CD4-positive, CD25-positive, alpha-beta regulatory T cell (primary cell): ENCODE results near the gene IFNG-AS1. TPM values are rescaled to one million over a fixed set of nuclear protein-coding genes. Genes with fewer than 3 reads are reported as not detected.
A peak's percentile ranks its signal among the peaks of the same experiment; 100 is the strongest.

Source experiments
- ATAC-seq, 2 donors: fragments of 150-1000 bp; cut with Tn5 transposase; one replicate each; pipeline ENCODE4 v1.10.0; 2021; ENCODE audit warnings: low read depth in 2 of 2, moderate number of reproducible peaks in 2 of 2, moderate library complexity in 1 of 2
- DNase-seq, 3 donors: peaks; one replicate each; pipeline versions ENCODE4 v3.0.0 to v3.0.0-alpha.2; 2012 to 2022; ENCODE audit warnings: mixed read lengths in 1 of 3
- H3K27ac ChIP-seq: one replicate; pipeline ENCODE4 v1.7.0; 2013; ENCODE audit warnings: mild to moderate bottlenecking, low read length; ENCODE audit not compliant: insufficient read depth, poor library complexity, severe bottlenecking
- H3K27me3 ChIP-seq: one replicate; pipeline ENCODE4 v1.7.0; 2013; ENCODE audit warnings: low read length; ENCODE audit not compliant: control insufficient read depth, insufficient read depth
- H3K36me3 ChIP-seq: one replicate; pipeline ENCODE4 v1.7.0; 2013; ENCODE audit warnings: mild to moderate bottlenecking, low read length, moderate library complexity; ENCODE audit not compliant: control insufficient read depth, insufficient read depth
- H3K4me1 ChIP-seq: 2 replicates; pipeline ENCODE4 v1.7.0; 2013; ENCODE audit warnings: mild to moderate bottlenecking, low read length; ENCODE audit not compliant: insufficient read depth, control insufficient read depth, poor library complexity, severe bottlenecking
- H3K4me3 ChIP-seq: one replicate; pipeline ENCODE4 v1.7.0; 2013; ENCODE audit warnings: low read depth, mild to moderate bottlenecking, low read length, moderate library complexity
- H3K9me3 ChIP-seq, 2 experiments: 1 replicate in 1 of 2; 2 replicates in 1 of 2; pipeline ENCODE4 v1.7.0; 2013; ENCODE audit warnings: low read length in 2 of 2, mild to moderate bottlenecking in 1 of 2, moderate library complexity in 1 of 2; ENCODE audit not compliant: control insufficient read depth in 2 of 2
- H3K27ac Mint-ChIP-seq, 3 donors: one replicate each; pipeline ENCODE4 v1.8.0; 2020 to 2022; ENCODE audit warnings: mild to moderate bottlenecking in 3 of 3, mixed read lengths in 3 of 3, moderate library complexity in 2 of 3
- H3K27me3 Mint-ChIP-seq: one replicate; pipeline ENCODE4 v1.8.0; 2022; ENCODE audit warnings: mild to moderate bottlenecking, mixed read lengths
- H3K36me3 Mint-ChIP-seq: one replicate; pipeline ENCODE4 v1.8.0; 2020; ENCODE audit warnings: mixed read lengths
- H3K4me1 Mint-ChIP-seq, 4 donors: one replicate each; pipeline ENCODE4 v1.8.0; 2020 to 2022; ENCODE audit warnings: mixed read lengths in 4 of 4, mild to moderate bottlenecking in 1 of 4
- H3K4me3 Mint-ChIP-seq, 4 donors: one replicate each; pipeline ENCODE4 v1.8.0; 2020 to 2022; ENCODE audit warnings: mild to moderate bottlenecking in 4 of 4, mixed read lengths in 4 of 4, moderate library complexity in 3 of 4
- H3K9me3 Mint-ChIP-seq, 7 donors: one replicate each; pipeline ENCODE4 v1.8.0; 2020 to 2022; ENCODE audit warnings: mixed read lengths in 7 of 7, mild to moderate bottlenecking in 3 of 7, moderate library complexity in 2 of 7
- polyA plus RNA-seq, 4 donors: library from polyadenylated mRNA; unstranded; fragments of 300-500 nt; fragmentation: Illumina TruSeq; gene quantifications; one replicate each; pipeline ENCODE4 v1.2.3, GENCODE V29; 2021
- total RNA-seq: library from RNA; stranded (reverse); gene quantifications from one replicate; pipeline ENCODE4 v1.2.3, GENCODE V29; 2022

IFNG-AS1 gene
- total RNA-seq = 9.3 TPM
- polyA plus RNA-seq = 1 to 10 TPM in 3 of 4 donors, under 1 TPM in 1; 0.24 to 3.9 (median 2.1) TPM

DNA sequence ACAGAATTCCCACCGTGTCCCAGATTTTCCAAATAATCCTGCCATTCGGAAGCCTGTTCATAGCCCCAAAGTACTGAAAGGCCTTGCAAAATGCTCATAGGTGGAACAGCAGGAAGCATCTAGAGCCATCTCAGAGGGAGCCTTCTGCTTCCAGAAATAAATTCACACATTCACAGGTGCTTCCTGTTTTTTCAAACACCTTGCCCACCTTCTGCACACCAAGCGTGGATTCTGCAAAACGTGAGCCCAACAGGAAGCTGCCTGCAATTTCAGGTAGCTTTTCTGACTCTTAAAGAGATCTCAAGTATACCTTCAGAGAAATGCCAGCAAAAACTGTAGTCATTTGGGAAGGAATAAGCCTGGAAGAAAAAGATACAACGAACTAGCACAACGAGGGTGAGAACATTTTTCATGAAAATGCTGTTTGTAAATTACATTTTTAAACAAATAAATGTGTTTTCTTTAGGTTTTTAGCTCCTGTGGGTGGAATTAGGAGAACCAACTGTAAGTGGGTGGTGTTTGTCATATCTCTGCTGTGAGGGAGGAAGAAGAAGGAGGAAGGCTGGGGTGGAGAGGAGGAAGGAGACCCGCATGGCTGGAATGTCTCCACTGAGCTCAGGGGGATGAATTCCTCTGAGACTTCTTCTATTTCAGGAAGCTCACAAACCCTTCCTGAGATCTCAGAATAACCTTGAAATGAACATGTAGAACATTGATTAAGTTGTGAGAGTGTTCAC lies at the start of gene IFNG-AS1:
TSS of gene IFNG-AS1 (plus strand) at position 264 of the 737 bp plus-strand sequence.
- Mint-ChIP-seq H3K9me3 (peaks cover 0 to 7% (median 0%) of the 10 kb centered on the region in 7 donors), H3K4me3 (peak within 1 kb of the TSS; percentile 49 to 87 (median 80)), H3K4me1 (peaks cover 8 to 34% (median 15%) of the 10 kb centered on the region in 4 donors), H3K36me3 (no peaks in the 10 kb centered on the region), H3K27me3 (peaks cover 11% of the 10 kb centered on the region), H3K27ac (peak within 1 kb of the TSS; percentile 54 to 68 (median 67))
- ATAC-seq = peak in 1 of 2 donors; percentile 40
- no peaks in the 10 kb centered on the region for H3K36me3 ChIP-seq
- H3K27me3 ChIP-seq = peaks cover 2% of the 10 kb centered on the region
- peak in 2 of 3 donors; percentile 9 to 50 for DNase-seq
- H3K4me3 ChIP-seq = peak within 1 kb of the TSS; percentile 49
- no peak within 1 kb of the TSS for H3K27ac ChIP-seq
- H3K4me1 ChIP-seq = peaks cover 22% of the 10 kb centered on the region
- H3K9me3 ChIP-seq = no peaks in the 10 kb centered on the region

DNA sequence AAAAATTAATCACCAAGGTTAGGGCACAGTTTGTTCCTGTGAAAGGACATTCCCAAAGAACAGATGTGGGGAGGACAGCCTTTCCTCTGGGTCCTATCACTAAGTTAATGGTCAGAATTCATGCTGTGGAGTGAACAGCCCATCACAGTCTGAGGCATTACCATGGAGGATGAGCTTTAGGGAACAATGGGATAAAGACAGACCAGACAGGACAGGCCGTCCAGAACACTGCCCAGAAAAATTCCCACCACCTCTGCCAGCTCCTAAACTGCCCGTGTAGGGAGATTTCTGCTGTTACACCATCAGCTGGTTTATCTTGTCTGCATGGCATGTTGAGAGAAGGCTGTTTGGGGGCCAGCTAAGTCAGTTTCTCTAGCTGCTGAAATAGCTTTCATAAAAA lies 49.6 kb upstream of the IFNG-AS1 start:
- no peaks in the 10 kb centered on the region for H3K36me3 ChIP-seq
- Mint-ChIP-seq H3K36me3 (no peaks in the 10 kb centered on the region), H3K27me3 (peaks cover 15% of the 10 kb centered on the region), H3K4me1 (peaks cover 0 to 2% (median under 1%) of the 10 kb centered on the region in 4 donors), H3K4me3 (no peak overlapping the region), H3K27ac (no peak overlapping the region), H3K9me3 (peaks cover 0 to 1% (median 0%) of the 10 kb centered on the region in 7 donors)
- H3K4me1 ChIP-seq = no peaks in the 10 kb centered on the region
- H3K9me3 ChIP-seq = no peaks in the 10 kb centered on the region
- no peak for ATAC-seq
- H3K27ac ChIP-seq = no peak overlapping the region
- H3K4me3 ChIP-seq = no peak overlapping the region
- no peaks in the 10 kb centered on the region for H3K27me3 ChIP-seq
- DNase-seq = no peak

DNA sequence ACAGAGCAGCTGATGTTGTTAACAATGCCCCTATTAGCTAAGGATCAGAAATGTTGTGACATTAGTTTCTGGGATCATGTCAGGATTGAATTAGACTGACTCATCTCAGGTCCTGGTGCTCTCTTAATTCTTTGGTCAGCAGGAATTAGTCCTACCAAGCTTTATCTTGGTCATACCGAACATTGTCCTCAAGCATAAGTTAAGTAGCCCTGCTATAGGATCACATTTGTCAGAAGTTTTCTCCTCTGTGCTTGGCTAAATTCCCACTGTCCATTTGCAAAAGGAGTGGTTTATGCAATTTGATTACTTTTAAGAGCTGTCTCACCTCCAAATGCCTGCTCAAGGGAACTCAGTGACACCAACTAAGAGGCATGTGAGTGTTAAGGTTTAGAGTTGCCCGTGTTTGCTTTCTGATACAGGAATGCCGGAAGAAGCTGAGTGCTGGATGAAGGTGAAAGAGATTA lies 48.4 kb upstream of the IFNG-AS1 start:
- no peaks in the 10 kb centered on the region for H3K36me3 ChIP-seq
- no peak for ATAC-seq
- H3K9me3 ChIP-seq = no peaks in the 10 kb centered on the region
- H3K4me1 ChIP-seq = no peaks in the 10 kb centered on the region
- DNase-seq = no peak
- Mint-ChIP-seq H3K4me1 (peaks cover 0 to 2% (median under 1%) of the 10 kb centered on the region in 4 donors), H3K36me3 (no peaks in the 10 kb centered on the region), H3K4me3 (no peak overlapping the region), H3K27me3 (peaks cover 19% of the 10 kb centered on the region), H3K9me3 (no peaks in the 10 kb centered on the region), H3K27ac (peak overlapping the region in 1 of 3 donors; percentile 8)
- no peak overlapping the region for H3K27ac ChIP-seq
- no peak overlapping the region for H3K4me3 ChIP-seq
- H3K27me3 ChIP-seq = no peaks in the 10 kb centered on the region

DNA sequence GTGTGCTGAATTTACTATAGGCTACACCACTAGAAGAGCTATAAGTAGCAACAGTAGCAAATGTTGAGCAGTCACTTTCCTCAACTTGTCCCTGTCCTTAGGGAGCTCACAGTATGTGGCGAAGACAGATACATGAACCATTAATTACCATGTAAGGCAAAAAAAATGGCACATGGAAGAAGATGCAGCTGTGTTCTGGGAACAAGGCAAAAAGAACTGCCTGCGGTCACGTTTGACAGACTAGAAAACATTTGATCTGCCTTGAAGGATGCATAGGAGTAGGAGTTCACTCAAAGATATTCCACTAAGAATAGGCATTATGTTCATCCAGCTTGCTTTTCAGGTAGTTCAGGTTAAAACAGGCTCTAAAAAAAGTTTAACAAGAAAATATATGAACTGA lies 46.5 kb upstream of the IFNG-AS1 start:
- Mint-ChIP-seq H3K27me3 (peaks cover 19% of the 10 kb centered on the region), H3K4me3 (no peak overlapping the region), H3K4me1 (peaks cover 0 to 2% (median under 1%) of the 10 kb centered on the region in 4 donors), H3K27ac (no peak overlapping the region), H3K36me3 (no peaks in the 10 kb centered on the region), H3K9me3 (no peaks in the 10 kb centered on the region)
- Histone ChIP-seq H3K4me3 (no peak overlapping the region), H3K4me1 (no peaks in the 10 kb centered on the region), H3K27ac (no peak overlapping the region), H3K27me3 (no peaks in the 10 kb centered on the region), H3K36me3 (no peaks in the 10 kb centered on the region), H3K9me3 (no peaks in the 10 kb centered on the region)
- no peak for DNase-seq
- no peak for ATAC-seq

DNA sequence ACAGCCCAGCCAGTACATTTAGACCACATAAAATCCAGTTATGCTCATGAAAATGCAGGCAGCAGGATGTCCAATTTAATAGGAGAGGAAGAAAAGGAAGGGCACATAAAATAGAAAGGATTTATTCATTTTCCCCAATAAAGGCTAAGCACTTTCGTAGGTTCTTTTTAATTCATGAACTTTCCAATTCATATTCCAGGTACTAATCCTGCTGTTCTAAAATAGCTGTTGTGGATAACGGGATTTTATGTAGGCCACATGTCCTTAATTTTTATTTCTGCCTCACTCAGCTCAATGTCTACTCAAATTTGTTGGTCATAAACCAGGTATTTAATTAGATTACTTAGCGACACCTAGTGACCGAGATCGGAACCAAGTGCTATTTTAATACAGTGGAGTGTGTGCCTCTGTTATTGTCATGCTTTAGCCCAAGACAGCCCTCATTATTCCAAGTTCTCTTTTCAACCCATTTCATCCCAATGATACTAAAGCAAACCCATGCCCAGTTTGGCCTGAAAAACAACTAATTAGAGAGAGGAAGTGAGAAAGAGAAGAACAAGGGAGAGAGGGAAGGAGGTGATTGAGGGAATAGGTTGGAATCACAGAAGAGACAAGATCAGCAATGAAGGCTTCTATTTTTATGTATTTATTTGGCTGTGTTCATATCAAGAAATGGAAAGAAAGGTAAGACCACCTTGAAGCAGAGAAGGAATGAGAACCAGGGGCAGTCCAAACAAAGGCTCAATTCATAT lies 45.9 kb upstream of the IFNG-AS1 start:
- Histone ChIP-seq H3K27ac (no peak overlapping the region), H3K9me3 (no peaks in the 10 kb centered on the region), H3K36me3 (no peaks in the 10 kb centered on the region), H3K4me3 (no peak overlapping the region), H3K27me3 (no peaks in the 10 kb centered on the region), H3K4me1 (no peaks in the 10 kb centered on the region)
- H3K9me3 Mint-ChIP-seq = no peaks in the 10 kb centered on the region
- DNase-seq (peak; percentile 38 to 69 (median 66)), ATAC-seq (peak; percentile 75 to 86)
- no peak overlapping the region for H3K4me3 Mint-ChIP-seq
- H3K27me3 Mint-ChIP-seq = peaks cover 19% of the 10 kb centered on the region
- no peaks in the 10 kb centered on the region for H3K36me3 Mint-ChIP-seq
- no peak overlapping the region for H3K27ac Mint-ChIP-seq
- peaks cover 0 to 2% (median under 1%) of the 10 kb centered on the region in 4 donors for H3K4me1 Mint-ChIP-seq

DNA sequence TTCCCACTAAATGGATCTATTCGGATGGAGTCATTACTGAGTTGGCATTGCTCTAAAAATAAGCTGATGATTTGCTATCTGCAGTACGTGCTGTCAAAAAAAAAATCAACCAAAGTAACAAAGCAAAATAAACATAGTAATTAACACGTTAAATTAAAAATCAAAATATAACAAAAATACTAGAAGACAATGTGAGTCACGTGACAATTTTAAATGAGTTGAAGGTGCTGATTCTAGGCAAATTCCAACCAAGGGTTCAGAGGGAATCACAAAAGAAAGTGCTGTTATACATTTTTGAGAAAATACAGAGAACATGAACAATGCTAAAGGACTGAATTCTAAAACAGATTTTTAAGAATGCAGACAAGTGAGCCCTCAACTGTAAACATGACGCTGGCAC lies 45.2 kb upstream of the IFNG-AS1 start:
- H3K27ac Mint-ChIP-seq = no peak overlapping the region
- Histone ChIP-seq H3K36me3 (no peaks in the 10 kb centered on the region), H3K27me3 (no peaks in the 10 kb centered on the region), H3K4me3 (no peak overlapping the region), H3K27ac (no peak overlapping the region), H3K4me1 (no peaks in the 10 kb centered on the region), H3K9me3 (no peaks in the 10 kb centered on the region)
- DNase-seq = no peak
- no peak overlapping the region for H3K4me3 Mint-ChIP-seq
- peaks cover 0 to 2% (median under 1%) of the 10 kb centered on the region in 4 donors for H3K4me1 Mint-ChIP-seq
- H3K36me3 Mint-ChIP-seq = no peaks in the 10 kb centered on the region
- no peaks in the 10 kb centered on the region for H3K9me3 Mint-ChIP-seq
- H3K27me3 Mint-ChIP-seq = peaks cover 19% of the 10 kb centered on the region
- ATAC-seq = no peak

DNA sequence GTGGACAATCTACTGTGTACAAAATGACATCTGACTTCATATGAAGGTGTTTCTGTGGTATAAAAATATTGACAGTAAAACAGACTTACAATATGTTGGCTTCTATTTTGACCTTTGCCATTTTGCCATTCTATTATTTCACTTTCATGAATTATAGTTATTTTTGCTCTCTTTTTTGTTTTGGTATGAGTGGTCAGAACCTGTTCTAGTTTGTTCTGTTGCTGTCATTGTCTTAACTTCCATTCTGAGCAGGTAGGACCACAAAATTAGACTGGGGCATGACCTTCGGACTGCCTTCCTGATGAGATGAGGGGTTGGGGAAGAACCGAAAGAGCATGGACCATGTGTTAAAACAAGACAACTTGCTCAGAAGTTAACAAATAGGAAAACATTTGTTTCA lies 36.5 kb upstream of the IFNG-AS1 start:
- Mint-ChIP-seq H3K27ac (no peak overlapping the region), H3K4me3 (no peak overlapping the region)

More for the DNA sequence above, 36.5 kb upstream of the IFNG-AS1 start:
- Histone ChIP-seq H3K36me3 (no peaks in the 10 kb centered on the region), H3K27me3 (peaks cover 4% of the 10 kb centered on the region), H3K27ac (no peak overlapping the region), H3K9me3 (no peaks in the 10 kb centered on the region), H3K4me1 (no peaks in the 10 kb centered on the region), H3K4me3 (no peak overlapping the region)
- Mint-ChIP-seq H3K36me3 (no peaks in the 10 kb centered on the region), H3K4me1 (no peaks in the 10 kb centered on the region), H3K27me3 (peaks cover 20% of the 10 kb centered on the region), H3K9me3 (peaks cover 0 to 5% (median 0%) of the 10 kb centered on the region in 7 donors)
- no peak for DNase-seq
- ATAC-seq = no peak
